Gastrocnemius medialis (tissue), 4 donors: ENCODE results near the gene GINS2. TPM values are rescaled to one million over a fixed set of nuclear protein-coding genes. Genes with fewer than 3 reads are reported as not detected.

Experiments
- ATAC-seq, 2 donors: fragments of 150-250 bp; one replicate each; pipeline ENCODE4 v1.9.1; 2016
- DNase-seq, 2 donors: peaks; one replicate each; pipeline ENCODE4 v3.0.0-alpha.2; 2019
- H3K27ac ChIP-seq, 4 donors: fragments of 200-600 bp; sonication (generic); 1 replicate in 1 of 4; 2 replicates in 3 of 4; pipeline ENCODE4 v1.5.1; 2016 to 2018; ENCODE audit warnings: mild to moderate bottlenecking in 2 of 4, moderate library complexity in 1 of 4
- H3K27me3 ChIP-seq, 3 donors: fragments of 200-600 bp; sonication (generic) in 2 of 3; 1 replicate in 1 of 3; 2 replicates in 2 of 3; pipeline versions ENCODE4 v1.5.1 to v1.6.0; 2016 to 2019; ENCODE audit warnings: mild to moderate bottlenecking in 1 of 3, moderate library complexity in 1 of 3
- H3K36me3 ChIP-seq, 2 donors: fragments of 200-600 bp; sonication (generic) in 1 of 2; one replicate each; pipeline ENCODE4 v1.5.1; 2017 to 2018
- H3K4me1 ChIP-seq, 2 donors: fragments of 200-600 bp; sonication (generic) in 1 of 2; one replicate each; pipeline ENCODE4 v1.5.1; 2016 to 2017; ENCODE audit warnings: mild to moderate bottlenecking in 2 of 2
- H3K4me3 ChIP-seq, 4 donors: fragments of 200-600 bp; sonication (generic) in 3 of 4; 1 replicate in 1 of 4; 2 replicates in 3 of 4; pipeline ENCODE4 v1.5.1; 2016 to 2019; ENCODE audit warnings: mild to moderate bottlenecking in 2 of 4
- H3K9me3 ChIP-seq, 3 donors: fragments of 200-600 bp; sonication (generic) in 2 of 3; 1 replicate in 1 of 3; 2 replicates in 2 of 3; pipeline ENCODE4 v1.5.1; 2016 to 2019
- POLR2A ChIP-seq, 2 donors: fragments of 450-650 bp; IDR thresholded peaks; one replicate each; pipeline ENCODE4 v1.6.1; 2017; ENCODE audit warnings: antibody characterized with exemption in 2 of 2, mild to moderate bottlenecking in 2 of 2, moderate library complexity in 2 of 2
- in situ Hi-C, 4 donors: fragments of 200-750 bp; cut with MboI; loops; one replicate each; pipeline versions ENCODE4 v1.15.0 to v1.8.0; 2017; ENCODE audit warnings: low sequenced_read_pairs in 4 of 4
- intact Hi-C: fragments of 100-400 bp; cut with DNase I; formaldehyde crosslinking; loops from one replicate; pipeline ENCODE4 v1.15.1; 2023; ENCODE audit warnings: low total_unique reads
- total RNA-seq, 4 donors: library from RNA; depleted of rRNA; stranded (reverse); fragments of >200 nt; gene quantifications; one replicate each; pipeline versions ENCODE4 v1.1.0 to v1.2.3, GENCODE V29; 2016
- TF ChIP-seq, protein P1 (sequence below), 5 experiments: fragments of 450-650 bp in 3 of 5; fragments of 200-600 bp in 2 of 5; sonication (generic) in 2 of 5; IDR thresholded peaks in 4 of 5; conservative IDR thresholded peaks in 1 of 5; 1 replicate in 4 of 5; 2 replicates in 1 of 5; pipeline ENCODE4 v1.5.1; 2016 to 2019; ENCODE audit warnings: antibody characterized with exemption in 5 of 5, mild to moderate bottlenecking in 3 of 5, moderate library complexity in 3 of 5

The GINS2 gene
- total RNA-seq, 4 donors from 2014 or later, result 0.33 to 1.6 (median 1.6) TPM; not detected in 1

DNA sequence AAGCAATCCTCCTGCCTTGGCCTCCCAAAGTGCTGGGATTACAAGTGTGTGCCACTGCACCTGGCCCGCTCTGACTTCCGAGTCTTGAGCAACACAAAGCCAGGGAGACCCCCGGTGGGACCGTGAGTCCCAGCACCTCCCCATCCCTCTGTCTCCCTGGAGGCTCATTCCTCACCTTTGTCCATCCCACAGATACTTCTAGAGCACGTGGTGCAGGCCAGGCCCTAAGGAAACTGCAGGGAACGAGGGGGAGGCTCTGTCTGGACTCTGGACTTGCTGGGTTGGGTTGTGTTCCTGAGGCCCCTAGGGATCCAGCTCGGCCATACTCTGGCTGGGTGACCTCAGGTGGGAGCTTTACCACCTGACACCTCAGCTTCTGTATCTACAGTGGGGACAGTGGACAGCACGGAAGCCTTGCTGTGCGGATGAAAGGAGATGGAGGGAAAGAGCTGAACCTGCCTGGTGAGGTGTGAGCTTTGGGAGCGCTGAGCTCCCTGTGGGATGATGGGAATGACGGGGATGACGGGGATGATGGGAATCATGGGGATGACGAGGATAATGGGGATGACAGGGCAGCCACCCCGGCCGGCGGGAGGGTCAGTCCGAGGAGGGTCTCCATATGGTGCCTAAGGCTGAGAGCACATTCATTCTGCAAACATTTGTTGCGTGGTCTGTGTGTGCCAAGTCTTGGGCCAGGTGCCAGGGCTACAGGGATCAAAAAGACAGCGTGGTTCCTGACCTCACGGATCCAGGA, 35.5 kb upstream of the GINS2 start:
- TF ChIP-seq, protein P1, sequence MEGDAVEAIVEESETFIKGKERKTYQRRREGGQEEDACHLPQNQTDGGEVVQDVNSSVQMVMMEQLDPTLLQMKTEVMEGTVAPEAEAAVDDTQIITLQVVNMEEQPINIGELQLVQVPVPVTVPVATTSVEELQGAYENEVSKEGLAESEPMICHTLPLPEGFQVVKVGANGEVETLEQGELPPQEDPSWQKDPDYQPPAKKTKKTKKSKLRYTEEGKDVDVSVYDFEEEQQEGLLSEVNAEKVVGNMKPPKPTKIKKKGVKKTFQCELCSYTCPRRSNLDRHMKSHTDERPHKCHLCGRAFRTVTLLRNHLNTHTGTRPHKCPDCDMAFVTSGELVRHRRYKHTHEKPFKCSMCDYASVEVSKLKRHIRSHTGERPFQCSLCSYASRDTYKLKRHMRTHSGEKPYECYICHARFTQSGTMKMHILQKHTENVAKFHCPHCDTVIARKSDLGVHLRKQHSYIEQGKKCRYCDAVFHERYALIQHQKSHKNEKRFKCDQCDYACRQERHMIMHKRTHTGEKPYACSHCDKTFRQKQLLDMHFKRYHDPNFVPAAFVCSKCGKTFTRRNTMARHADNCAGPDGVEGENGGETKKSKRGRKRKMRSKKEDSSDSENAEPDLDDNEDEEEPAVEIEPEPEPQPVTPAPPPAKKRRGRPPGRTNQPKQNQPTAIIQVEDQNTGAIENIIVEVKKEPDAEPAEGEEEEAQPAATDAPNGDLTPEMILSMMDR (IDR thresholded peaks at IDR 0.05 in 4 of 5, conservative IDR thresholded peaks at IDR 0.05 in 1 of 5), result no peak
- no peak for TF ChIP-seq POLR2A (IDR thresholded peaks at IDR 0.05)
- H3K4me1 ChIP-seq, result peaks cover 20 to 21% of the 10 kb centered on the region in 2 donors
- intact Hi-C loops (no loop called here), in situ Hi-C loops (loop anchor here in 1 of 4 donors (25.0 kb wide), 2 partner anchors 312 to 462 kb away; no protein-coding TSS in a partner anchor)
- DNase-seq (no peak), ATAC-seq (no peak)
- no peaks in the 10 kb centered on the region for H3K9me3 ChIP-seq
- no peaks in the 10 kb centered on the region for H3K36me3 ChIP-seq
- no peak overlapping the region for H3K27ac ChIP-seq
- H3K27me3 ChIP-seq, result peaks cover 0 to 5% (median 3%) of the 10 kb centered on the region in 3 donors
- H3K4me3 ChIP-seq, result no peak overlapping the region

DNA sequence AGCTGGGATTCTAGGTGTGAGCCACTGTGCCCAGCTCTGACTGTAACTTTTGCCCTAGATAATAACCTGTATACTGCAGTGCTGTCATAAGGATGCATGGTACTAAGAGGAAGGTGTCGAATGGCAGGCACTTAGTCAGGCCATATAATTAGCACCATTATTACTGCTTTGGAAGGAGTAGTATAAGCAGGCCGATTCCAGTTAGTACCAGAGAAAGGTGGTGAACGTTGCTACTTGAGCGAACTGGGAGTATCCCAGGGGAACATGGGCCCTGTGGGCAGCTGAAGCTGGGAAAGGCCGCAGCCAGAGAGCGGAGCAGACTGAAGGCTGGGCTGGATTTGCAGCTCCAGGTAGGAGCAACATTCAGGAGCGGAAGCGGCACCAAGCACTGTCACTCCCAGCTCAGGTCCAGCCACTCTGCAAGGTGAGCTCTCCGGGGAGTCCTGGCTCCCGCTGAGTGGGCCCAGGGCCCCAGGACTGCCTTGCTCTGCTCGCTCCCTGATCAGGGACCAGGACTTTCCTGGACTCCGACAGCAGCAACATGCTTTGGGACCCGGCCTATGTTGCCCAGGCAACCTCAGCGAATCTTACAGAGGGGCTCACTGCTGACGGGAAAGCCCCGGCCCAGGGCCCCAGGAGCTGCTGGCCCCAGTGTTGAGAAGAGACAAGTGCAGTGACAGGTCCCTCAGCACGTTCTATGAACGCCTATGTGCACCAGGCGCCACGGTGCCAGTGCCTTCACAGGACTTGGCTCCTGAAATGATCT, 33.6 kb upstream of the GINS2 start:
- Histone ChIP-seq H3K9me3 (no peaks in the 10 kb centered on the region), H3K27ac (peak overlapping the region; percentile 68 to 84 (median 82)), H3K36me3 (no peaks in the 10 kb centered on the region), H3K27me3 (peaks cover 0 to 3% (median 0%) of the 10 kb centered on the region in 3 donors), H3K4me3 (no peak overlapping the region), H3K4me1 (peaks cover 30 to 32% of the 10 kb centered on the region in 2 donors)
- ATAC-seq (peak; percentile 92 to 96), DNase-seq (peak; percentile 49 to 55)
- in situ Hi-C loops (loop anchor here in 1 of 4 donors (25.0 kb wide), 2 partner anchors 310 to 460 kb away; no protein-coding TSS in a partner anchor), intact Hi-C loops (no loop called here)
- TF ChIP-seq, protein P1 (IDR thresholded peaks at IDR 0.05 in 4 of 5, conservative IDR thresholded peaks at IDR 0.05 in 1 of 5), result no peak
- no peak for TF ChIP-seq POLR2A (IDR thresholded peaks at IDR 0.05)

DNA sequence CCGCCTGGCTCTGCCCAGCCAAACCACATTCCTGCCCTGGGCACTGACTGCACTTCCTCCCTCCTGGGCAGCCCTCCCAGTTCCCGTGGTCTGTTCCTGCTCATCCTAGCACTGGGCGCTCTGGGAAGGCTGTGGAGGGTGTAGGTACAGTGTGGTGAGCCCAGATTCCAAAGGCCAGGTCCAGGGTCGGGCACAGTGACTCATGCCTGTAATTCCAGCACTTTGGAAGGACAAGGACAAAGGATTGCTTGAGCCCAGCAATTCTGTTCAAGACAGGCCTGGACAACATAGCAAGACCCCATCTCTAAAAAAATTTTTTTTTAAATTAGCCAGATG, 31.5 kb upstream of the GINS2 start:
- no peak for ATAC-seq
- intact Hi-C loops, result no loop called here

DNA sequence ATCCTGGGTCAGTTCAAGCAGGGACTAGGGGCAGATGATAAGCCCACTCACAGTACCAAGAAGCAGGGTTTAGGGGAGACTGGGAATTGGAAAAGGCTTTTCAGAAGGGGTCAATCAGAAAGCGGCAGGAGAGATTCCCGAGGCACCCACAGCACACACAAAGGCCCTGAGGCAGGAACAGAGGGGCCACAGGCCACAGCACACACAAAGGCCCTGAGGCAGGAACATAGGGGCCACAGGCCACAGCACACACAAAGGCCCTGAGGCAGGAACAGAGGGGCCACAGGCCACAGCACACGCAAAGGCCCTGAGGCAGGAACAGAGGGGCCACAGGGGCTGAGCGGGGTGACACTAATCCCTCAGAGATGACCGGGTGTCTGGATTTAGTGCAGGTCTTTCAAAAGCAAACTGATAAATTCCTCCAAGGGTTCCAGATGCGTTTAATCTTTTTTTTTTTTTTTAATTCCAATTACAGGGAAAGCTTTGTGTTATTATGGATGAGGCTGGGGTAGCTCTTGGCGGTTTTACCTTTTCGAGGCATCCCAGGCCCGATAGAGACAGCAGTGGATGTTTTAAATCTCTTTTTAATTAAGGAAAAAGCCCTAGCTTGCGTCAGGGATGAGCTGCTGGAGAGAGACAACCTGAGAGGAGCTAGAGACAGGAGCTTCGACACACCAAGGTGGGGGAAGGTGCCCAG, 31.0 kb upstream of the GINS2 start:
- no peak for DNase-seq
- Histone ChIP-seq H3K9me3 (no peaks in the 10 kb centered on the region), H3K36me3 (no peaks in the 10 kb centered on the region), H3K27ac (peak overlapping the region in 1 of 4 donors; percentile 40), H3K27me3 (no peaks in the 10 kb centered on the region), H3K4me1 (peaks cover 30 to 32% of the 10 kb centered on the region in 2 donors), H3K4me3 (no peak overlapping the region)
- TF ChIP-seq, protein P1 (IDR thresholded peaks at IDR 0.05 in 4 of 5, conservative IDR thresholded peaks at IDR 0.05 in 1 of 5), result no peak
- no peak for TF ChIP-seq POLR2A (IDR thresholded peaks at IDR 0.05)
- in situ Hi-C loops (loop anchor here in 1 of 4 donors (10.0 to 25.0 kb wide), 3 partner anchors 55 to 457 kb away; no protein-coding TSS in a partner anchor), intact Hi-C loops (loop anchor here (2.0 to 10.0 kb wide), 4 partner anchors 61 to 442 kb away; partner anchors contain the start of gene GSE1)
- ATAC-seq, result no peak

More for the DNA sequence above, 31.5 kb upstream of the GINS2 start:
- TF ChIP-seq, protein P1 (IDR thresholded peaks at IDR 0.05 in 4 of 5, conservative IDR thresholded peaks at IDR 0.05 in 1 of 5), result no peak
- TF ChIP-seq POLR2A (IDR thresholded peaks at IDR 0.05), result no peak
- Histone ChIP-seq H3K9me3 (no peaks in the 10 kb centered on the region), H3K27me3 (no peaks in the 10 kb centered on the region), H3K4me1 (peaks cover 30 to 32% of the 10 kb centered on the region in 2 donors), H3K27ac (peak overlapping the region in 1 of 4 donors; percentile 40), H3K36me3 (no peaks in the 10 kb centered on the region), H3K4me3 (no peak overlapping the region)
- DNase-seq, result peak; percentile 20 to 41
- in situ Hi-C loops, result loop anchor here in 1 of 4 donors (25.0 kb wide), 2 partner anchors 308 to 458 kb away; no protein-coding TSS in a partner anchor
